DND-41 (cell line): Measurements from ENCODE around the gene PDE1C.

Experiments
- ATAC-seq: fragments of 200-7000 bp; cut with Tn5 transposase; 3 replicates; pipeline ENCODE4 v1.9.1; 2021; ENCODE audit warnings: low read depth; ENCODE audit not compliant: insufficient read depth
- DNase-seq: peaks from one replicate; pipeline ENCODE4 v3.0.0-alpha.2; 2020
- H2AFZ ChIP-seq: 2 replicates; pipeline ENCODE4 v1.6.0; 2012; ENCODE audit warnings: low read depth, low read length
- H3K27ac ChIP-seq: 2 replicates; pipeline ENCODE4 v1.5.1; 2012; ENCODE audit warnings: low read length, inconsistent platforms
- H3K27me3 ChIP-seq: fragments of 200-600 bp; sonication (generic); 2 replicates; pipeline ENCODE4 v1.6.0; 2012; ENCODE audit warnings: low read length, mild to moderate bottlenecking, inconsistent platforms; ENCODE audit not compliant: insufficient read depth, poor library complexity
- H3K36me3 ChIP-seq: 2 replicates; pipeline ENCODE4 v1.5.1; 2012; ENCODE audit warnings: low read length, inconsistent platforms; ENCODE audit not compliant: insufficient read depth
- H3K4me1 ChIP-seq: 2 replicates; pipeline ENCODE4 v1.5.1; 2012; ENCODE audit warnings: mild to moderate bottlenecking, low read length; ENCODE audit not compliant: insufficient read depth
- H3K4me2 ChIP-seq: 2 replicates; pipeline ENCODE4 v1.6.0; 2012; ENCODE audit warnings: mild to moderate bottlenecking, moderate library complexity, low read length, inconsistent platforms; ENCODE audit not compliant: insufficient read depth
- H3K4me3 ChIP-seq, 2 experiments: fragments of 200-600 bp in 1 of 2; shearing (Covaris generic) in 1 of 2; 2 replicates each; pipeline ENCODE4 v1.5.1; 2012 to 2016; ENCODE audit warnings: inconsistent platforms in 2 of 2, low read length in 2 of 2, mild to moderate bottlenecking in 2 of 2, low read depth in 1 of 2, moderate library complexity in 1 of 2
- H3K79me2 ChIP-seq: 2 replicates; pipeline ENCODE4 v1.6.0; 2012; ENCODE audit warnings: low read length, inconsistent platforms; ENCODE audit not compliant: insufficient read depth
- H3K9ac ChIP-seq: 2 replicates; pipeline ENCODE4 v1.6.0; 2012; ENCODE audit warnings: low read depth, mild to moderate bottlenecking, inconsistent platforms, low read length, moderate library complexity
- H3K9me3 ChIP-seq: 2 replicates; pipeline ENCODE4 v1.5.1; 2012; ENCODE audit warnings: low read length, moderate library complexity, mild to moderate bottlenecking, inconsistent platforms; ENCODE audit not compliant: insufficient read depth, severe bottlenecking
- H4K20me1 ChIP-seq: 2 replicates; pipeline ENCODE4 v1.6.0; 2012; ENCODE audit warnings: low read length; ENCODE audit not compliant: insufficient read depth
- EZH2 ChIP-seq: IDR thresholded peaks from 3 replicates; pipeline ENCODE4 v1.6.1; 2012; ENCODE audit warnings: borderline replicate concordance, low read depth, mild to moderate bottlenecking, moderate library complexity, low read length, inconsistent platforms; ENCODE audit not compliant: severe bottlenecking
- TF ChIP-seq, protein P1 (sequence below): IDR thresholded peaks from 2 replicates; pipeline ENCODE4 v1.5.1; 2012; ENCODE audit warnings: borderline replicate concordance, low read length, moderate library complexity, mild to moderate bottlenecking; ENCODE audit not compliant: poor library complexity, severe bottlenecking; ENCODE audit errors: extremely low read depth

Gene PDE1C

GRCh38 chr7:32093415-32094408 lies 23.5 kb upstream of the PDE1C start:
- Histone ChIP-seq H3K4me3 (no peak overlapping the region), H2AFZ (no peak overlapping the region), H3K27me3 (no peaks in the 10 kb centered on the region), H3K4me1 (no peaks in the 10 kb centered on the region), H3K79me2 (no peaks in the 10 kb centered on the region), H3K27ac (no peak overlapping the region), H3K36me3 (no peaks in the 10 kb centered on the region), H4K20me1 (no peaks in the 10 kb centered on the region), H3K9me3 (no peaks in the 10 kb centered on the region), H3K4me2 (no peak overlapping the region), H3K9ac (no peak overlapping the region)
- TF ChIP-seq, protein P1, sequence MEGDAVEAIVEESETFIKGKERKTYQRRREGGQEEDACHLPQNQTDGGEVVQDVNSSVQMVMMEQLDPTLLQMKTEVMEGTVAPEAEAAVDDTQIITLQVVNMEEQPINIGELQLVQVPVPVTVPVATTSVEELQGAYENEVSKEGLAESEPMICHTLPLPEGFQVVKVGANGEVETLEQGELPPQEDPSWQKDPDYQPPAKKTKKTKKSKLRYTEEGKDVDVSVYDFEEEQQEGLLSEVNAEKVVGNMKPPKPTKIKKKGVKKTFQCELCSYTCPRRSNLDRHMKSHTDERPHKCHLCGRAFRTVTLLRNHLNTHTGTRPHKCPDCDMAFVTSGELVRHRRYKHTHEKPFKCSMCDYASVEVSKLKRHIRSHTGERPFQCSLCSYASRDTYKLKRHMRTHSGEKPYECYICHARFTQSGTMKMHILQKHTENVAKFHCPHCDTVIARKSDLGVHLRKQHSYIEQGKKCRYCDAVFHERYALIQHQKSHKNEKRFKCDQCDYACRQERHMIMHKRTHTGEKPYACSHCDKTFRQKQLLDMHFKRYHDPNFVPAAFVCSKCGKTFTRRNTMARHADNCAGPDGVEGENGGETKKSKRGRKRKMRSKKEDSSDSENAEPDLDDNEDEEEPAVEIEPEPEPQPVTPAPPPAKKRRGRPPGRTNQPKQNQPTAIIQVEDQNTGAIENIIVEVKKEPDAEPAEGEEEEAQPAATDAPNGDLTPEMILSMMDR: no peak
- no peak for TF ChIP-seq EZH2
- DNase-seq (no peak), ATAC-seq (no peak)

DNA sequence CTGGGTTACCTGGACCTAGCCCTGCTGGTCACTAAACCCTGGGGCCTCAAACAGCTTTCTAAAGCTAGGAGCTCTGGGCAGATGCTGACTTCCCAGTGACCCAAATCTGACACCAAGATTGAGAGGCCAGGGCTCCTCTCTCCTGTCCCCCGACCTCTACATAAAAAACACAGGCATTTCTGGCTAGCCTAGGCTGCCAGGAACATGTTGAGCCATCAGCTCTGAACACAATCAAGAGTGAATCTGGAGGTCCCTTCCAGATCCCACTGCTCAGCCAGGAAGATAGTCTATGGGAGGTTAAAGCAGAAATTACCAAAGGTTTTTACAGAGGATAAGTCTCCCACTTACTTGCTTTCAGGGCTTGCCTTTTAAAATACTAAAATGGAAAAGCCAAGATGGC lies 22.1 kb upstream of the PDE1C start:
- no peak overlapping the region for H3K4me3 ChIP-seq
- no peaks in the 10 kb centered on the region for H3K27me3 ChIP-seq
- no peak overlapping the region for H2AFZ ChIP-seq
- TF ChIP-seq EZH2: no peak
- TF ChIP-seq, protein P1: no peak
- ATAC-seq (no peak), DNase-seq (no peak)
- no peaks in the 10 kb centered on the region for H3K4me1 ChIP-seq
- H3K27ac ChIP-seq: no peak overlapping the region
- no peaks in the 10 kb centered on the region for H3K79me2 ChIP-seq
- no peak overlapping the region for H3K9ac ChIP-seq
- H4K20me1 ChIP-seq: no peaks in the 10 kb centered on the region
- H3K36me3 ChIP-seq: no peaks in the 10 kb centered on the region
- H3K4me2 ChIP-seq: no peak overlapping the region
- no peaks in the 10 kb centered on the region for H3K9me3 ChIP-seq

DNA sequence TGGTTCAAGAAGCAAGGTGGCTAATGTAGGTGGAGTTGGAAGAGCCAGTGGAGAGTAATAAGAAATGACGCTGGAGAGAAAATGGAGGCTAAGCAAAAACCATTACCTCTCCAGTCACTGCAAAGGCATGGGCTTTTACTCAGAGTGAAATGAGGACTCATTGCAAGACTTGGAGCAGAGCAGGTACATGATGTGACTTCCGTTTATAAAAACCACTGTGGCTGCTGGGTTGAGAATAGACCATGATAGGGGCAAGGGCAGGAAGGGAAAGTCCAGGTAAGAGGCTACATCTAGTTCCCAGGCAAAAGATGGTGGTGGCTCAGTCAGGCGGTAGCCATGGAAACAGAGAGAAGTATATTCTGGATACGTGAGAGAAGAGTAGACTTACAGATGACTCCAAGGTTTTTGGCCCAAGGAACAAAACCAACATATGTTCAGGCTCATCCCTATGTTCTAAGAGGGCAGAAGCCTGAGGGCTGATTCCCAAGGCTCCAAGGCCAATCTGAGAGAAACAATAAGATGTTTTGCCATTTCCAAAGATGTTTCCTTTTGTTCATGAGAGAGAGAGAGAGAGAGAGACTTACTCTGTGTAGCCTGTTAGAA lies 21.5 kb upstream of the PDE1C start:
- ATAC-seq (no peak), DNase-seq (no peak)
- H3K79me2 ChIP-seq: no peaks in the 10 kb centered on the region
- H4K20me1 ChIP-seq: no peaks in the 10 kb centered on the region
- no peaks in the 10 kb centered on the region for H3K9me3 ChIP-seq
- no peak overlapping the region for H3K9ac ChIP-seq
- H3K27ac ChIP-seq: no peak overlapping the region
- no peaks in the 10 kb centered on the region for H3K4me1 ChIP-seq
- no peak overlapping the region for H3K4me3 ChIP-seq
- no peak overlapping the region for H3K4me2 ChIP-seq
- TF ChIP-seq EZH2: no peak
- H3K36me3 ChIP-seq: no peaks in the 10 kb centered on the region
- H2AFZ ChIP-seq: no peak overlapping the region
- H3K27me3 ChIP-seq: no peaks in the 10 kb centered on the region

DNA sequence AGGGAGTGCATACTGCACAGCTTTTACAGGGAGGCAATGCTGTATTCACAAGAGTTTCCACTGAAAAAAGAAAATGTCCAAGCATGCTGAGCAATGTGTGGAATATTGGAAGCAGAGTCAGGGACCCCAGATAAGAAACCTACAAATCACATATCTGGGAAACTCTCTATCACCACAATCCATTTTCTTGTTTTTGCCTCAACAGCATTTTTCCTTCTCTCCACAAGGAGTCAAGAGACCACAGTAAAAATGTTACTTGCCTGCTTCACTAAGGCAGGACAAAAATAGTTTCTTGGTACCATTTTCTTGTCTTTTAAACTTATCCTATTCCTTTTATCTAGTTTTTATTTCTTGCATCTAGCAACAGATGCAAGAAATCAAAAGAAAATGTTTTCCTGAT lies 19.5 kb upstream of the PDE1C start:
- no peak overlapping the region for H3K9ac ChIP-seq
- no peaks in the 10 kb centered on the region for H4K20me1 ChIP-seq
- ATAC-seq: no peak
- H3K4me1 ChIP-seq: no peaks in the 10 kb centered on the region
- no peaks in the 10 kb centered on the region for H3K9me3 ChIP-seq
- H3K27ac ChIP-seq: no peak overlapping the region
- no peak overlapping the region for H2AFZ ChIP-seq
- H3K4me3 ChIP-seq: no peak overlapping the region
- DNase-seq: no peak
- H3K27me3 ChIP-seq: no peaks in the 10 kb centered on the region
- H3K4me2 ChIP-seq: no peak overlapping the region
- no peaks in the 10 kb centered on the region for H3K36me3 ChIP-seq
- no peaks in the 10 kb centered on the region for H3K79me2 ChIP-seq
- TF ChIP-seq EZH2: no peak
- TF ChIP-seq, protein P1: no peak
